HL-60 (cell line): ENCODE results near the gene CNTN2.

Experiments used
- CTCF ChIP-seq: IDR thresholded peaks from one replicate; pipeline ENCODE4 v1.5.1; 2011; ENCODE audit warnings: low read length, control low read depth, inconsistent platforms; ENCODE audit not compliant: insufficient read depth
- GABPA ChIP-seq: IDR thresholded peaks from 2 replicates; pipeline ENCODE4 v1.6.1; 2012; ENCODE audit warnings: low read depth
- POLR2AphosphoS5 ChIP-seq: IDR thresholded peaks from 2 replicates; pipeline ENCODE4 v1.6.1; 2012; ENCODE audit warnings: low read depth

- no peak for TF ChIP-seq CTCF
- no peak for TF ChIP-seq POLR2AphosphoS5
- TF ChIP-seq GABPA: no peak
Observed at GRCh38 chr1:205111354-205111753, 68.3 kb downstream of the CNTN2 start.
